Activated CD4-positive, alpha-beta T cell treated with anti-CD3 and anti-CD28 coated beads for 24 hours (primary cell): Measurements from ENCODE around the gene SERGEF.
"Not testable (repeated sequence)": the region's sequence is repeated elsewhere in the genome, so short reads cannot be mapped to it uniquely, and the experiment has no call there.

Experiments used
- DNase-seq, 2 donors: peaks; one replicate each; pipeline ENCODE4 v3.0.0-alpha.2; 2020; ENCODE audit warnings: low read depth in 2 of 2

SERGEF gene

DNA sequence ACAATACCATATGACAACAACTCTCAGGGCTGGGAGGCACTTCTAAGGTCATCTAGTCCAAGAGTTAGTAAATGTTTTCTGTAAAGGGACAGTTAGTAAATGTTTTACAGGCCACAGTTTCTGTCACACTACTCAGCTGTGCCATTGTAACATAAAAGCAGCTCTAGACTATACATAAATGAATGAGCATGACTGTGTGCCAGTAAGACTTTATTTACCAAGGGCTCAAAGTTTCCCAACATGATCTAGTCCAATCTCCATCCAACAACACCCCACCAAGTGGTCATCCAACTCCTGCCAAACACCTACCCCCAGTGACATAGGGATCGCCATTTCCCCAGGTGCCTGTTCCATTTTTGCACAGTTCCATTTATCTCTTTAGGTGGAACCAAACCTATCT is 12.1 kb downstream of the SERGEF start:
- DNase-seq, result no peak

DNA sequence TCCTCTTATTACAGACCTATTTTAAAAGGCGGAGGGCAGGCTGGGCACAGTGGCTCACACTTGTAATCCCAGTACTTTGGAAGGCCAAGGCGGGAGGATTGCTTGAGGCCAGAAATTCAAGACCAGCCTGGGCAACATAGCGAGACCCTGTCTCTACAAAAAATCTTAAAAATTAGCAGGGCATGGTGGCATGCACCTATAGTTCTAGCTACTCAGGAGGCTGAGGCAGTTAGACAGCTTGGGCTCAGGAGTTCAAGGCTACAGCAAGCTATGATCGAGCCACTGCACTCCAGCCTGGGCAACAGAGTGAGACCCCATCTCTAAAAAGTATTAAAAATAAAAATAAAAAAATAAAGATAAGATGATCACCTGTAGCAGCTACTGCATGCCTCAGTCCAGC is 12.7 kb downstream of the SERGEF start:
- not testable (repeated sequence) for DNase-seq

DNA sequence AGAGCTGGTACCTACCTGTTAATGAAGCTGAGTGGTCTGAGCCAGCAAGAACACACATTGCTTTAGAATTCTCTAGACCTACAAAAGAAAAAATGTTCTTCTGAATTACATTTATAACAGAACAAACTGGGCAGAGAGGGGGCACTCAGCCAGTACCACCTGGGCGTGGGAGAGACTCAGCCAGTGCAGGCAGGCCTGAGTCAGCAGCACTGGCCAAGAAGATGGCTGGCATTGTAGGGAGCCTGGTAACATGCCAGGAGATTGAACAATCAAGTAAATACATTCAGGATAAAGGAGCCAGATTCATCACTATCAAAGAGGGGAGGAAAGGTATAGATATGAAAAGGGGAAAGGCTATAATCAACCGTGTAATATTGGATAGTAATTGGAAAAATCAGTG is 19.9 kb downstream of the SERGEF start:
- DNase-seq, result no peak

DNA sequence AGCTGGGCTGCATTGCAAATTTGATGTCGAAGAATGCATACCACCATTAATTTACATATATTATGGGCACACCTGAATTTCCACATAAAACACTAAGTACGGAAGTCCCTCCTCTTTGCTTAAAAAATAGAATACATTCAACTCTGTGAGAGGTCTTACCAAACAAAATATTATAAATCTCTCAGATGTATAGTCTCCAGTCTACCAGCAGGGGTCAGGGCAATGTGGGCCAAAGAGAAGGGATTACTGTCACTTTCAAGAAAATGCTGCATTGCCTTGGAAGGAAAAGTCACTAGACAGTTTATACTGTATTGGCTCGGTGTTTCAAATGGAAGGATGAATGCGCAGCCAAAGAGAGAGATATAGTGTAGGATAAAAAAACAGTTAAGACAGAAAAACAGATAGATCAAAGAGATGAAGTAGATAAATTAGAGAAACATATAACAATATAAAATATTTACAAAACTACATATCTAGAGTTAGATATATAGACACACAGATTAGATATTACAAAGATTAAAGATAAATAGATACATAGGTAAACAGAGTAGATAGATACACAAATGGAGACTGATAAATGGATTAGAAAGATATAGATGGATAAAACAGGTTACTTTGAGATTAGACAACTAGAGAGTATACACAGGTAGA is 20.9 kb downstream of the SERGEF start:
- peak in 1 of 2 donors; percentile 42 for DNase-seq

DNA sequence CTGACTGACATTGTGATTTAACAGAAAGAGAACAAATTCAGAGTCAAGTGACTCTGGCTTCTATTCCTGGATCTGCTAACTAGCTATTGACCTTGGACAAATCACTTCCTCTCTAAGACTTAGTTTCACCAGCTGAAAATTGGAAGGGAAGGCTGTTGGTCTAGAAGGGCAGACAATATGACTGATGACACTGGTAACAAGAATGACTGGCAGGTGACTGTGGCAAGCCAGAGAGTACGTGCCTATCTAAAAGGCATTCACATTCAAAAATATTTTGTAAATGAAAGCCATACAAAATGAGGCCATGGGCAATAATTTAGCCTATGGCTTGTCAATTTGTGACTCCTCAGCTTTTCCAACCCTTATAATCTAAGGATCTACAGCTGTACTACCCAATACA is 23.5 kb downstream of the SERGEF start:
- DNase-seq, result no peak

DNA sequence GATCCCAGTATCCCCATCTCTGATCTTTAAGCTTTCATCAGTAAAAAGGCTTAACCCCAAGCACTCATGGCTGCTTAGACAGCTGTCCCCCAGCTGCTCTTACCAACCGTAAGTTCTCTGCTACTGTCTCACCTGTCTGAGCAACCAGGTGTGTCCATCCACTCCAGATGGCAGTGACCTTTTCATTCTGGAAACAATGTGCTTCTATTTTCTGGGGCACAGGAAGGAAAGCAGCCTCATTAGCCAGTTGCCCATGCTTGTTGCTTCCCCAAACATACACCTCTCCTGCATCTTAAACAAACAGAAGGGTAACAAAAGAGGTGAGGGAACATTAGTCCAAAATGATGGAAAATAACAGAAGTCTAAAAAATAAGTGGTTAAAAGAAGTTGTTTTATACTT is 24.4 kb downstream of the SERGEF start:
- no peak for DNase-seq

DNA sequence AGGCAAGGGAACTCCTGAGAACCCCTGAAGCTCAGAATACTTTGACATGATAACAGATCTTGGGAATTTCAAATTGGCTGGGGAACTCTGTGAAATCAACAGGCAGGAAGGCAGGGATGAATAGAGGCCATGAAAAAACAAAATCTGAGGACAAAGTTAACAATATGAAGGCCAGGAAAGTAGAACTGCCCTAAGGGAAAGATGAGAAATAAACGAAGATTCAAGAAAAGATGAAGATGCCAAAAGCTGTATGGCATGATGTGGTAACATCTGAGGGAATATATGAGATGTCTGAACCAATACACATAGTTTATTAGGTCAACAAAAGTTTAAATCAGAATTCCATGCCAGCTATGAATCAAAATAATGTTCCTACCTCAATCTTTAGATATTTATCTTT is 25.0 kb downstream of the SERGEF start:
- no peak for DNase-seq

DNA sequence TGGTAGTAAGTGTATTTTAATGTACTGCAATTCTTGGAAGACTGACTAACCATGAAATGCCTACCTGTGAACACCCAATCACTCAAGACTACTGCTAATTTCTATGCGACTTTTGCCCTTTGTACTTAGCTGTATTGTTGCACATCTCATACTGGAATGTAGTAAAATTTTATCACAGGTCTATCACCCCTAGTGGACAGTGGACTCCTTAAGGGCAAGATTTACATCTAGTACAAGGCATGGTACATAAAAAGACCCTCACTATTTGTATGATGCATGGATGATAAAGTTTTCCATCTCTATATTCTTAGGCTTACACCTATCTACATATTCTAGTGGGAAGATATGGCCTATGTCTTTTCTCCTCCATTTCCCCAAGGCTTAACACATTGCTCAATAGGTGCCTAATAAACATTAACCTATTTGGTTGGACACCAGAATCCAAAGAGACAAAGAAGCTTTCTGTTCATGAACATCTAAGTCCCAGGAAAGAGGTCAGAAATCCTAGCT is 26.1 kb downstream of the SERGEF start:
- no peak for DNase-seq

DNA sequence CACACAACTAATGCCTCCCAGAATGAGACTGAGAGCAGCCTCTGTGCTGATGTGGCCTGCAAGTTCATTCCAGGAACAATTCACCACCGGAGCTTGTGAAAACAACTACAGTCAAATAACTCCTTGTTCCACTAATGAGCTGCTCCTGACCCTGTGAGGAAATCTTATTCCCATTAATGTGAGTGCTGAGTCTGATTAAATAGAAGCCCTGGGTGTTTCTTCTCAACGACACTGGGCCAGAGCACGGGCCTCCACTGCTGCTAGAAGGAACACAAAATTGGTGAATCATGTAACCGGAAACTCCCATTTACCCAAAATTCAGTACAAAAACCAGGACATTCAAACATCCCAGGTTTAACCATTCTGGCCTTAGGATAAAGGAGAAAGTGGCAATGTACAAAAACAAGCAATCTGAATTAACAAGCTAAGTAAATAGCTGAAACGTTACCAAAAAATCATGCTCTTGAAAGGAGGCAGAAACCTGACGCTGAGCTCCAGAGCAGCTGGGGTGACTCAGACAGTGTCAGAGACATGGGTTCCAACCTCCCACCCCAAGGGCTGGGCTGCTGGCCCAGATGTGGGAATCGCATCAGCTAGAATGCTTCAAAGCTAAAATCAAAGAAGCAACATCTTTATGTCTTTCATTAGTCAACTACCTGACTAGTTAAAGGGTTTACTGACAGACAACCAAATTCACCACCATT is 26.7 kb downstream of the SERGEF start:
- DNase-seq, result no peak

DNA sequence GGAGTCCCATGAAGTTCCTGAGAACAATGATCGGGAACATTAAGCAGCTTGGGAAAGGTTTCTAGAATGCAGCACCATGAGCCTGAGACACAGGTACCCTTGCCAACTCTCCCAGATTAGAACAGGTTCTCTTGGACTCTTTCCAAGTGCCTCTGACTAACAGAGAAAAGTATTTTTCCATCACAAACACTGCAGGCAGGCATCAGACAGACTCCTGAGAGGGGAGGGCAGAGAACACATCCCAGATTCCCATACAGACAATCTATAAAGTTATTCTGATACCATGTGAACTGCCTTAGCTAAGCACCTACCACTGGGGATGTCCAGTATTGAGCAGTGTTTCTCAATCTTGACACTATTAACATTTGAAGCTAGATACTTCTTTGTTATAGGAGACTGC is 27.3 kb downstream of the SERGEF start:
- no peak for DNase-seq

DNA sequence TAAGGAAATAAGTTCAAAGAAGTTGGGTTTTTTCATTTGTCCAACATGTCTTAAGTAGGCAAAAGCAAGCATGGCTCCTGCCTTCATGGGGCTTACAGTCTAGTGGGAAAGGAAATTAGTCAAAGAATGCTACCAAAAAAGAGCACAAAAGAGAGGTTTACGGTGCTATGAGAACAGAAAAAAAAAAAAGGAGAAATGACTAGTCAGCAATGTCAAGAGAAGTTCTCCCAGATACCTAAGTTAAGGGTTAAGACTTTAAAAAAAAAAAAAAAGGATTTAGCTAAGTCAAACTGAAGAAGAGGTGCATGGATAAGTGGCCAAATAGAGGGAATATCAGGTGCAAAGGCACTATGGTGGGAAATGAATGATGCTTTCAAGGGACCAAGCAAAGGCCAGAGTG is 29.3 kb downstream of the SERGEF start:
- DNase-seq, result no peak

DNA sequence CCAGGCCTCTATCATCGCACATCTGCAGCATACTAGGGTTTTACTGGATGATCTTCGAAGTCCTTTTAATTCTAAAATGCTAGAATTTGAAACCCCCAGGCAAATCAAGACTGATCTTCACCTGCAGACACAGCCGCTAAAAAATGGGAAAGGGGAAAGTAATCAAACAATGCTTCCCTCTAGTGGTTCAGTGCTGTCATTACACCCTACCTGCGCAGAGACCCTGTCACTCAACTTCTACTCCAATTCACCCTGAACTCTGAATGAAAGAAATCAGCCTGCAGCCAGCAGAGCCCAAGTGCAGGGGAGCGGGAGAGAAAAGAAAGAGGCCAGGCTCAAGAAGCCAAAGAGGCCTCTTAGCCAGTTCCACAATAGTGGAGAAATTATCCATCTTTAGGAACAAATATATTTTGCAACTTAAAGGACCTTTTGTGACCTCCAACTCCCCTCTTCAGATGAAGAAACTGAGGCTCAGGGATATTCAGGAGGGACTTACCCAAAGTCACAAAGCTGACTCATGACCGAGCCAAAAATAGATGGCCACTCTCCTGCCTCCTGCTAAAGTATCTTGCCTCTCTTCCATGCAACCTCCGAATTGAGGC is 33.0 kb downstream of the SERGEF start:
- DNase-seq, result peak in 1 of 2 donors; percentile 8

DNA sequence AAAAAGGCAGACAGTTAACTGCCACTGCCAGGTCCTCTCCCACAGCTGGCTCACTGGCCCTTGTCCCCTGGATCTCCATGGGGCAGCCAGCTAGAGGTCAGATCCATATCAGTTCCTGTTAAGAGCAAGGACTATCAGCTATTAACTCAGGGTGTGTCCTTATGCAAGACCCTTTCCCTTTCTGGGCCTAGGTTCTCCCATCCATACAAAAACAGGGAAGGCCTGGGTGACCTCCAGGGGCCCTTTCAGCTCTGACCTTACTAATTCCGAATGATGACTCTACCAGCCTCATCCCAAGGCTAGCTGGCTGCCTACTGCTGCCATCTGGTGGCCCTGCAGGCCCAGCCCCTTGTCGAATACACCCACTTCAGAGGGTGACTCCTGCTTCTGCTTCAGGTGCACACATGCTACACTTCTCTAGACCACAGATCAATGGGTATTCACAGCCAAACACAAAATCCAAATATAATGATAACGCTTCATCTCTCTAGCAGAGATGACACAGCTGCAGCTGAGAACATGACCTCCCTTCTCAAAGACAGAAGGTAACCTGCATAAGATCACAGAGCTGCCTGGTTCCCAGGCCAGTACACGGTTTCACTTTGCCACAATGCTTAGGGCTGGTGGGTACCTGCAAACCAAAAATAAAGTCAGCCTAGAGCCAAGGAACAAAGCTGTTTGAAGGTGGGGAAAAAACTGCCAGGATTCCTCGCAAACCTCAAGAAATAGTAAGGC is 34.1 kb downstream of the SERGEF start:
- no peak for DNase-seq

DNA sequence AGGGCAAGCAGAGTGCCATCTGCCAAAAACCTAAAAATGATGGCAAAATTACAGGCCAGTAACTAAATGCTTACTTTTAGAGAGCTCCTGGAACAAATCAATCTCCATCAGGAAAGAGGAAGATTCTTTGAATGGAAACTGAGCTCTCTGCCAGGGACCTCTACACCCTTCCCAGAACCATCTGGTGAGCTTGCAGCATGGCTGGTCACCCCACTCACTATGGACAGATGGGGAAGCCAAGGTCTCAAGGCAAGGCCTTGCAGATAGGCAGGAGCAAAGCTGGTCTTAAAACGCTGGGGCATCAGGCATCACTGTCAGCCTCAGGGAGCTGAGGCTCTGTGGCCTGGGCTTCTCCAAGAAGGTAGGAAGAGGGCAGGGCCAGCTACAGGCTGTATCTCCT is 36.2 kb downstream of the SERGEF start:
- no peak for DNase-seq

DNA sequence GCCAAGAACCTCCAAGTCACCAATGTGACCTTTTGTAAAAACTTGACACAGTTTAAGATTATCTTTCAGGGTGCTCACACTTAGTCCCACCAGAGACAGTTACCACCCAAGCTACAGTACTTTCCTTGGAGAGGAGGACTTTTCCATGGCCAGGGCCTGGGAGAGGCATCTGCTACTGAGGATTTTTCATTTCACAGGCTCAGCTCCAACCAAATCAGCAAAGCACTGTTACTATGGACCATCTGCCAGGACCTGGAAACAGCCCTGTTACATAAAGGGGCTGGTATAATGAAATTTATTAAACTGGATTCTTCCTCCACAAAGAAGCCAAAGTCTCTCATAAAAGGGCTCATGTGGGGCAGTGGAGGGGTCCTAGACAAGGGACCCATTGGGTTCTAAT is 38.6 kb downstream of the SERGEF start:
- DNase-seq, result no peak

DNA sequence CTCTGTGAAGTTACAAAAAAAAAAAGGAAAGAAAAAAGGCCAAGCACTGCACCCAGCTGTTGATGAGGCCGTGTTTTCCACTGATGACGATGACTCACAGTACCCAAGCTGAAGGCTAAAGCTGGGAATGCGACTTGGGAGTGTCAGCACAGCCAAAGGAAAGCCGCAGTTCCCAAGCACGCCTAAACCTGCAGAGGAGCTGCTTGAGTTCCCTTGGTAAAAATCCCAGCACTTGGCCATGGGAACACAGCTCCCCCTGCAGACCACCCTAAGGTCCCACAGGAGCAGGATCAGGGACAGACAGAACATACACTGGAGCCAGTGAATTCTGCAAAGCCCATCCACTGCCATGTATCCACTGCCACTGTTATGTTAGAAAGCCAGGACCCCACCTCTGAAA is 39.9 kb downstream of the SERGEF start:
- no peak for DNase-seq

DNA sequence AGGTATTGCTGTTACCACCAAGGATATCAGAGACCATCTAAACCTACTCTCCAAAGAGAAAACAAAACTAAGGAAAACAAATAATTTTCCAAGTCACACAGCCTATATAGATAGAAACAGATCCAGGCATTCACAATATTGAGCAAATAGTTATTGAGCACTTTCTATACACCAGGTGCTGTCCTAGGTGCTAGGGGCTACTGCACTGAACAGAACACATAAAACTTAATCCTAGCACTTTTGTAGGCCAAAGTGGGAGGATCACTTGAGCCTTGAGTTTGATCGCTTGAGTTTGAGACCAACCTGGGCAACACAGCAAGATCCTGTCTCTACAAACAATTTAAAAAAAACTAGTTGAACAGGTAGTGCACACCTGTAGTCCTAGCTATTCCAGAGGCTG is 44.6 kb downstream of the SERGEF start:
- no peak for DNase-seq

DNA sequence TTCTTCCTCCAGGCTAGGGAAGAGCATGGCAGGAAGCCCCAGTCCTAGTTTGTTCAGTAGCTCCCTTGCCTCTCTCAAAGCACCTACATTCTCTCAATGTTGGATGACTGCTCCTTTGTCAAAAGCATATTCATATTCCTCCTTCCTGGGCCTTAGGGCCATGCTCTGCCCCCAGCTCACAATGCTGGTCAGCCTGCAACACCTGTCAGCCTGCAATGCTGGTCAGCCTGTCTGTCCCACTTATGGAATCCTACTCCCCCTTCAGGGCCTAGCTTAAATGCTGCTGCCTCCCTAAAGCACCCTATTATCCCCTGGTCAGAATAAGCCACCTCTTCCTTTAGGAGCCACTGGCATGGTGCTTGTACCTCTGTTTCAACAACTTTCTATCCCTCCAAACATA is 45.2 kb downstream of the SERGEF start:
- DNase-seq, result no peak

DNA sequence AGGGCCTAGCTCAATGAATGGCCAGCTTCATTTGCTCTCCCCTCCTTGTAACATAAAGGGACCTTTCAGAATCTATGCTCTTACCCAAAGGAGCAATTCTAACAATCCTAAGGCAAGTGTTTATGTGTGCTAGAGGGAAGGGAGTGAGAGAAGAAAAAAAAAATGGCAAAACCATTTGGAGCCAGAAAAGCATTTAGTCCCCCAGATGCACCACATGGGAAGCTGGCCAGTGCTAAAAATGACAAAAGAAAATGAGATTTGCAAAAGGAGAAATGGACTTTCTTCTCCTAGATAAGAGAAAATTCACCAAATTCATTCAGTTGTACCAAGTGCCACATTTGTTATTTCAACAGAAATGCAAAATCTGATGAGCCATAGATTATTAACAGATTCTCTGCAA is 52.8 kb downstream of the SERGEF start:
- DNase-seq, result no peak

DNA sequence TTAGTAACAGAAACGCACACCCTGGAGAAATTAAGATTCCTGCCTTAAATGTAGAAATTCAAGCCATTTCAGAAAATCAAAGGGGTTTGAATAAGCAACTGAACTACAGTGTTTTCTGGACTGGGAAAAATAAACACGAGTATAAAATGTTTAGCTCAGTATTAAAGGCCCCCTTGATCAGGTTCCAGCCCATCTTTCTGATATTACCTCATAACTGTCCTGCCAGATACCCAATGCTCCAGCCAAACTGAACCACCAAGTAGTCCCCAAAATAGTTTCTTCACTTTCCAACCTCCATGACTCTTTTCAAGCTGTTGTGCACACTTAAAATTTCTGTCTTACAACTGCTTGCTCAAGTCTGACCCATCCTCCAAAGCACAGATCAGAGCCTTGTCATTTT is 54.4 kb downstream of the SERGEF start:
- no peak for DNase-seq

DNA sequence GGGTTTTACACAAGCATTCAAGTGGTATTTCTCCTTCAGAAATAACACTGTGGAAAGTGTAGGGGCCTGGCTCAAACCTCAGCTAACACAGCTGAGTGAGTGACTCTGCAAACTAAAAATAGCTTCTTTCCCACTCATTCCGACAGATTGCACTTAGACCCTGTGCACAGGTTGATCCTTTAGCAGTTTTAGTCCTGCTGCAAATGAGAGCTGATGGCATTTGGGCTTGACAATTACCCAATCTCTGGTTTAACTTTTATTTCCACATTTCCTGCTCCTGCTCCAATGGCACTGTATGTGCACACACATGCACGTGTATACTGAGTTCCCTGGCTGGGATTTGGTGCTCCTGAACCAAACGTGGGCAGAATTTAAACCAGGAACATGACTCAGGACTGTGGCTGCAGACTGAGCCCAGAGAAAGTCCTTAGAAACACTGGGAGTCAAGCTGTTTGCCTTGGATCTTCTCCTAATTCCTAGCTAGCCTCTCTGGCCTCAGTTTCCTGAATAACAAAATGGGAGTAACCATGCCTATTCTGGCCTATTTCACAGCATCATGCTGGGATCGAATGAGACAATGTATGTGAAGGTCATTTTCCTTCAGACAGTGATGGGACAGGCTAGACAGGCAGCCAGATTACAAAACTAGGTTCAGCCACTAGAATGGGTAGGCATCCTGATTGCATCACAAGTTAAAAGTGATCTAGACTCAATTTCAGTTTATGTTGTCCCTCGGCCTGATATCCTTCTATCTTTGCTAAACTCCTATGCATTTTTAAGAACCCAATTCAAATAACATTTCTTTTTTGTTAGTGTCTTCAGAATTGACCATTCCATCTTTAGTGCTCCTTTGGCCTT is 58.2 kb downstream of the SERGEF start:
- no peak for DNase-seq

DNA sequence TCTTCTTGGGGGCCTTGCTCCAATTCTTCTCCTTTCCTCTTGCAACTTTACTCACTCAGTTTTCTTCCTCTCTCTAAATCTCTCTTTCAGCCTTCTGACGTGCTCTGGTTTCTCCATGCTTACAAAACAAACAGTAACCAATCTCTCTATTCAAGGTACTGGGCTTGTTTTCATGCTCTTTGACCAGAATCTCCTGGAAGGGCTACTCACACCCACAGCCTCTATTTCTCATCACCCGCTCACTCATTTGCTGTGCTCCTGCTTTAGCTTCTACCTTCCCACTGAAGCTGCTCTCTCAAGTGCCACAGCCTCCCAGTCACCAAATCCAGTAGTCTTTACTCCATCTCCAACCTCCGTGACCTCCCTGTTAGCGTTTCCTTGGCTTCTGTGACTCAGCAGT is 60.4 kb downstream of the SERGEF start:
- no peak for DNase-seq
